Keratinocyte (primary cell): Measurements from ENCODE around the gene XPNPEP2. TPM values are rescaled to one million over a fixed set of nuclear protein-coding genes. Genes with fewer than 3 reads are reported as not detected.

Source experiments
- DNase-seq: peaks from one replicate; pipeline ENCODE4 v3.0.0-alpha.2; 2011; ENCODE audit warnings: low read depth, missing footprints, low spot score
- FAIRE-seq: peaks from 2 replicates; lab custom pipeline; 2011; peaks lifted over from hg19 to GRCh38; lab: Jason Lieb, UNC
- H2AFZ ChIP-seq: 2 replicates; pipeline ENCODE4 v1.6.0; 2012; ENCODE audit warnings: low read length, control low read depth, inconsistent platforms; ENCODE audit not compliant: control insufficient read depth
- H3K27ac ChIP-seq: 2 replicates; pipeline ENCODE4 v1.5.1; 2011; ENCODE audit warnings: low read length; ENCODE audit not compliant: control insufficient read depth, insufficient read depth
- H3K27me3 ChIP-seq: 3 replicates; pipeline ENCODE4 v1.6.0; 2011; ENCODE audit warnings: low read length; ENCODE audit not compliant: control insufficient read depth, insufficient read depth; ENCODE audit errors: extremely low read depth
- H3K36me3 ChIP-seq, 2 experiments: 2 replicates in 1 of 2; 3 replicates in 1 of 2; pipeline ENCODE4 v1.5.1; 2011; ENCODE audit warnings: low read length in 2 of 2, mild to moderate bottlenecking in 1 of 2; ENCODE audit not compliant: control insufficient read depth in 2 of 2, insufficient read depth in 2 of 2; ENCODE audit errors: extremely low read depth in 1 of 2
- H3K4me1 ChIP-seq: 3 replicates; pipeline ENCODE4 v1.5.1; 2011; ENCODE audit warnings: low read length; ENCODE audit not compliant: control insufficient read depth, insufficient read depth; ENCODE audit errors: extremely low read depth
- H3K4me2 ChIP-seq: 3 replicates; pipeline ENCODE4 v1.6.0; 2011; ENCODE audit warnings: low read depth, low read length; ENCODE audit not compliant: control insufficient read depth, insufficient read depth; ENCODE audit errors: extremely low read depth
- H3K4me3 ChIP-seq, 3 experiments: fragments of 200-600 bp in 1 of 3; sonication (generic) in 1 of 3; 2 replicates in 2 of 3; 3 replicates in 1 of 3; pipeline ENCODE4 v1.5.1; 2011 to 2016; ENCODE audit warnings: low read length in 3 of 3, mild to moderate bottlenecking in 3 of 3, control low read depth in 2 of 3, inconsistent platforms in 1 of 3, low read depth in 1 of 3, mixed read lengths in 1 of 3, mixed run types in 1 of 3, moderate library complexity in 1 of 3; ENCODE audit not compliant: control insufficient read depth in 2 of 3, insufficient read depth in 2 of 3; ENCODE audit errors: extremely low read depth in 1 of 3
- H3K79me2 ChIP-seq: 2 replicates; pipeline ENCODE4 v1.6.0; 2012; ENCODE audit warnings: low read length; ENCODE audit not compliant: control insufficient read depth, insufficient read depth
- H3K9ac ChIP-seq: 3 replicates; pipeline ENCODE4 v1.6.0; 2011; ENCODE audit warnings: low read length; ENCODE audit not compliant: control insufficient read depth, insufficient read depth; ENCODE audit errors: extremely low read depth
- H3K9me1 ChIP-seq: 3 replicates; pipeline ENCODE4 v1.6.0; 2011; ENCODE audit warnings: low read length; ENCODE audit not compliant: control insufficient read depth, insufficient read depth; ENCODE audit errors: extremely low read depth
- H3K9me3 ChIP-seq: 2 replicates; pipeline ENCODE4 v1.5.1; 2012; ENCODE audit warnings: low read depth, low read length; ENCODE audit not compliant: control insufficient read depth
- H4K20me1 ChIP-seq: 3 replicates; pipeline ENCODE4 v1.6.0; 2011; ENCODE audit warnings: low read length; ENCODE audit not compliant: control insufficient read depth, insufficient read depth; ENCODE audit errors: extremely low read depth
- CTCF ChIP-seq, 3 experiments: IDR thresholded peaks in 1 of 3; conservative IDR thresholded peaks in 1 of 3; optimal IDR thresholded peaks in 1 of 3; 2 replicates in 2 of 3; 3 replicates in 1 of 3; pipeline versions ENCODE3 to v1.5.1; 2011; ENCODE audit warnings: low read length in 3 of 3, mild to moderate bottlenecking in 3 of 3, moderate library complexity in 2 of 3, control low read depth in 1 of 3, inconsistent platforms in 1 of 3; ENCODE audit not compliant: insufficient read depth in 2 of 3; ENCODE audit errors: extremely low read depth in 1 of 3
- EZH2 ChIP-seq: IDR thresholded peaks from one replicate; pipeline ENCODE4 v1.6.1; 2012; ENCODE audit warnings: inconsistent platforms, mild to moderate bottlenecking, low read length, moderate library complexity
- dilution Hi-C: fragments of 300-500 bp; cut with MboI; formaldehyde crosslinking; loops from one replicate; pipeline ENCODE4 v1.7.0; 2020; ENCODE audit warnings: low sequenced_read_pairs; ENCODE audit not compliant: extremely low pct_ligation_motif_present
- polyA plus RNA-seq, 5 experiments: library from polyadenylated mRNA; depleted of rRNA in 3 of 5; stranded (reverse) in 3 of 5; stranded (forward) in 1 of 5; unstranded in 1 of 5; fragments of >200 nt; gene quantifications; 1 replicate in 1 of 5; 2 replicates in 3 of 5; 3 replicates in 1 of 5; pipeline versions ENCODE4 v1.2.1 to v1.2.3, GENCODE V29; 2011 to 2012; ENCODE audit warnings: missing spikeins in 2 of 5, low read depth in 1 of 5, low replicate concordance in 1 of 5

Gene XPNPEP2
- polyA plus RNA-seq, 1 donor (not counting 4 experiments of a cell fraction or from before 2014, with no cell fraction given), result not detected

- Histone ChIP-seq H3K36me3 (no peaks in the 10 kb centered on the region), H3K27ac (no peak overlapping the region), H3K9me3 (no peaks in the 10 kb centered on the region), H3K9ac (no peak overlapping the region), H4K20me1 (no peaks in the 10 kb centered on the region), H3K27me3 (no peaks in the 10 kb centered on the region), H3K4me2 (no peak overlapping the region), H3K79me2 (no peaks in the 10 kb centered on the region), H3K4me3 (no peak overlapping the region), H2AFZ (no peak overlapping the region), H3K4me1 (no peaks in the 10 kb centered on the region), H3K9me1 (no peaks in the 10 kb centered on the region)
- dilution Hi-C loops, result no loop called here
- FAIRE-seq (no peak), DNase-seq (no peak)
- no peak for TF ChIP-seq CTCF (optimal IDR thresholded peaks at IDR 0.05 in 1 of 3, IDR thresholded peaks at IDR 0.05 in 1 of 3, conservative IDR thresholded peaks at IDR 0.05 in 1 of 3; ENCODE audit: extremely low read depth in 1 of 3, insufficient read depth in 2 of 3, low read length in 3 of 3)
- no peak for TF ChIP-seq EZH2
These were observed 17.2 kb downstream of the XPNPEP2 start for GRCh38 chrX:129755779-129756650.

- no peaks in the 10 kb centered on the region for H3K27me3 ChIP-seq
- no peaks in the 10 kb centered on the region for H4K20me1 ChIP-seq
- no peaks in the 10 kb centered on the region for H3K79me2 ChIP-seq
- TF ChIP-seq EZH2 (no peak), CTCF (optimal IDR thresholded peaks at IDR 0.05 in 1 of 3, IDR thresholded peaks at IDR 0.05 in 1 of 3, conservative IDR thresholded peaks at IDR 0.05 in 1 of 3; ENCODE audit: extremely low read depth in 1 of 3, insufficient read depth in 2 of 3, low read length in 3 of 3) (no peak)
- no peak for DNase-seq
- H3K27ac ChIP-seq, result no peak overlapping the region
- no peak overlapping the region for H3K9ac ChIP-seq
- FAIRE-seq, result no peak
- H3K4me3 ChIP-seq, result no peak overlapping the region
- no peaks in the 10 kb centered on the region for H3K4me1 ChIP-seq
- H3K36me3 ChIP-seq, result no peaks in the 10 kb centered on the region
- dilution Hi-C loops, result no loop called here
- H2AFZ ChIP-seq, result no peak overlapping the region
- no peak overlapping the region for H3K4me2 ChIP-seq
- H3K9me1 ChIP-seq, result no peaks in the 10 kb centered on the region
- no peaks in the 10 kb centered on the region for H3K9me3 ChIP-seq
These were observed 20.8 kb downstream of the XPNPEP2 start for GRCh38 chrX:129759576-129760061.
